HG02981 (cell line): ENCODE data around the gene PLXDC1.

ENCODE experiments used
- ATAC-seq: cut with Tn5 transposase; IDR thresholded peaks from one replicate; pipeline ENCODE4 v1.9.1; 2021; ENCODE audit warnings: mild to moderate bottlenecking, moderate library complexity; ENCODE audit not compliant: unreplicated experiment

The PLXDC1 gene

DNA sequence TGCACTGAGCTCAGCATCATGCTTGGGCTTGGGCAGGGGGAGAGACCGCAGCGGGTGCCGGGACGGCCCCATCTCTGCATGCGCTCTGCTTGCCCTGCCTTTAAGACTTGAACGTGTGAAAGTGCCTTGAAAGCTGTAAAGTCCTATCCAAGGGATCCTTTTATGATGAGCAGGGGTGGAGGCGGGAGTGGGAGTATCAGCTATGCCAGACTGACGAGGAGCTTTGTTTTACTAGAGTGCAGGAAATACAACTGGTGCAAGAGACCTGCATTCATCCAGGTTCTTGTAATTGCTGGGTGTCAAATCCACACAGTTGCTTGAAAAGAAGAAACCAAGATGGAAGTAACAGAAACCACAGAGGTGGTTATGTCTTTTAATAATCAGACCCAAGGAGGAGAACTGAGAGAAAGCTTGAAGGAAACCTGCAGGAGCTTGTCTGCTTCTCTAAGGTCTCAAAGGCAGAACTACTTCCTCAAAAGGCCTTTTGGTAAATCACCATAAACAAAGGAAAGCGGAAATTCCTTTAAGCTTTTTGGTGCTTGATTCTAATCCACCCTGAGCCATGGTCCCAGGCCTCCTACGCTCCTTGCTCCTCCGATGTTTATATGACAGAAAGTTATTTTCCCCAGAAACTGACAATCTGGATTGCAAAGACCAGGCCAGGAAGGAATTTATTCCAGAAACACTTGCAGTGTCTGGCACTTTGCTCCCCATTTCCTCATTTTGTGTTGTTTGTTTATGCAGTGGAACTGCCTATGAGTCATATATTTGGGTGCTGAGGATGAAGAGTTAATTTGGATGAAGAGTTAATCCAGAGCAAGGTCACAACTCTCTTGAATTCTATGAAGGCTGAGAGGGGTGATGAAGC lies 132.9 kb downstream of the PLXDC1 start:
- no peak for ATAC-seq

DNA sequence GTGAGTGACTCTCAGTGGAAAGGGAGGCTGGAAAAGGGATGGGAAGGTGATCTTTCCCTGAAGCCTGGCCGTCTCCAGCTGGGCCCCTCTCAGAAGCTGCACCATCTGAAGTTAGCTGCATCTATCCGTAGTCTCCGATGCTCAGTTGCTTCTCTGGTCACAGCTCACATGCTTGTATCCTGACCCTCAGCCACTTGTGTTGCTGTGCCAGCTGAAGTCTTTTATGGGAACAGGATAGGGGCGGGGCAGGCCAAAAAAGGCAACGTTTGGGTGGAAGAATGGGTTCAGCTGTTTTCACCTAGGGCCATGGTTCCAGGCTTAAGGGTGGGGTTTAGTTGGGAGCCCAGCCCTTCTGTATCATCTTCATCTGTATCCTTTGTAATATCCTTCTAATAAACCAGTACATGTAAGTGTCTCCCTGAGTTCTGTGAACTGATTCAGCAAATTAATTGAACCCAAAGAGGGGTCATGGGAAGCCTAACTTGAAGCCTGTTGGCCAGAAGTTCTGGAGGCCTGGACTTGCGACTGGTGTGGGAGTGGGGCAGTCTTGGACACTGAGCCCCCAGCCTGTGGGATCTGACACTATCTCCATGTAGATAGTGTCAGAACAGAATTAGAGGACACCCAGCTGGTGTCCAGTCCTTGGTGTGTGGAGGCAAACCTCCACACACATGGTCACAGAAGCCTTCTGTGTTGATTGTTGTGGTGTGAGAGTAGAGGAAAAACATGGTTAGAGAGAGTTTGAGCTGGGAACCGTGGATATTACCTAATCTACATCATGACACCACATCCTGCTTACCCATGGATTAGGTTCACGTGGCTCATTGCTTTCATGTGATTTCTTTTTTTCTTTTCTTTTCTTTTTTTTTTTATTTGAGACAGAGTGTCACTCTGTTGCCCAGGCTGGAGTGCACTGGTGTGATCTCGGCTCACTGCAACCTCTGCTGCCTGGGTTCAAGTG lies 135.0 kb downstream of the PLXDC1 start:
- no peak for ATAC-seq

DNA sequence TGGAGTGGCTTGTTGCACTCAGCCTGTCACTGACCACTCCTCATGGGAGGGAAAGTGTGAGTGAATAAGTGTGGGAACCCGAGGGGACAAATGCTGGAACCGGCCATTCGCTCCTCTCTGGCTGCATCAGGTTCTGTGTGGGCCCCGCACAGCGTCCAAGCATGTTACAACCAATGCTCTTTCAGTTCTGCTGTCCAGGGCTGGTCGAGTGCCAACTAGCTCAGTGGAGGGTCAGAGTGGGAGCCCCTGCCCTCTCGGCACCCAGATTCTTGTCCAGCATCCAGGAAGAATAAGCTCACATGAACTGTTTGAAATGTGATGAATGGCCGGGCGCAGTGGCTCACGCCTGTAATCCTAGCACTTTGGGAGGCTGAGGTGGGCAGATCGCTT lies 135.9 kb downstream of the PLXDC1 start:
- ATAC-seq, result no peak

DNA sequence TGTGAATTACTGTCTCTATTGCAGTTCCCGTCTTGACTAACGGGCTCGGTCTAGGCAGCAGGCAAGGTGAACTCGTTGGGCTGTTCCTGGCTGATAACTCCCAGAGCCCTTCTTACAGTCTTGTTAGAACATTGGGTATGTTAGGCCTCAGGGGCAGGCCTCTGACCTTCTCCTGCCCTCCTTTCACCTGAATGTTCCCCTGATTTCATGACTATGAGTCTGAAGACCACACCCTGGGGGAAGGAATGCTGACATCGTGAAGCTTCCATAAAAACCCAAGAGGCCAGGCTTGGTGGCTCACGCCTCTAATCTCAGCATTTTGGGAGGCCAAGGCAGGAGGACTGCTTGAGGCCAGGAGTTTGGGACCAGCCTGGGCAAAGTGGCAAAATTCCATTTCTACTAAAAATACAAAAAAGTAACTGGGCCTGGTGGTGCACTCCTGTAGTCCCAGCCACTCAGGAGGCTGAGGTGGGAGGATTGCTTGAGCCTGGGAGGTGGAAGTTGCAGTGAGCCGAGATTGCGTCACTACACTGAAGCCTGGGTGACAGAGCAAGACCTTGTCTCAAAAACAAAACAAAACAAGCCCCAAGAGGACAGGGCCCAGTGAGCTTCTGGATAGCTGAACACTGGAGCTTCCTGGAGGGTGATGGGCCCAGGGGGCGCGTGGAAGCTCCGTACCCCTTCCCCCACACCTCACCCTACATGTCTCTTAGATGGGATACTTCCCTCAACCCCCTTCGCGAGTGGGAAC lies 136.5 kb downstream of the PLXDC1 start:
- no peak for ATAC-seq

DNA sequence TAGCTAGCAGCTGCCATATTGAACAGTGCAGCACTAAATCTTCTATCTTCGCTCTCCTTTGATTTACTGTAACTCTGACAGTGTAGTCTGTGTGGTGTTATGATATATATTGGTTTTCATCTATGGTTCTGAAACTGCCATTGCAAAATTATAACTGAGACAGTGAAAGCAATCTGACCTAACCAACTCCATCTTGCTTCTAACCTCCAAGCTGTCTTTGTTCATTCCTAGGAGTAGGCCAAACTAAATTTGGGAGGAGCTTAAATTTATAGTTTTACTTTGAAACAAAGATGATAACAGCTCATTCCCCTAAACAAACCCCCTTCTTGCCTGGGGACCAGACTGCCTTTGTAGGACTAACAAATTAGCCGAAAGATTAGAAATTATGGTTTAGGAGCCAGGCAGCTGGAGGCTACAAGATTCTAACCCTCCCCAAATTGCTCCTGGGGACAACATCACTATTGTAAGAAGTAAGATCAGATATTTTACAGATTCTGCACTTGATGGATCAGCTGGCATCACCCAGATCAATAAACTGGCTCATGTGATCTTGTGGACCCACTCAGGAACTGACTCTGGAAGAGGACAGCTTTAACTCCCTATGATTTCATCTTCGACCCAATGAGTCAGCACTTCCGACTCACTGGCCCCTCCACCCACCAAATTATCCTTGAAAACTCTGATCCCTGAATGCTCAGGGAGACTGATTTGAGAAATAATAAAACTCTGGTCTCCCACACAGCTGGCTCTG lies 137.2 kb downstream of the PLXDC1 start:
- ATAC-seq, result no peak
